Measurements from ENCODE around the gene INSYN1. TPM values are rescaled to one million over a fixed set of nuclear protein-coding genes. Genes with fewer than 3 reads are reported as not detected.

Gene INSYN1
- total and polyA plus RNA-seq, 3 experiments from 2014 or later, result not detected

- Mint-ChIP-seq H3K9me3 (peaks cover 0 to 4% (median 0%) of the 10 kb centered on the region in 5 donors), H3K27me3 (peaks cover 45 to 63% of the 10 kb centered on the region in 2 donors), H3K27ac (no peak overlapping the region), H3K36me3 (no peaks in the 10 kb centered on the region), H3K4me1 (peaks cover 0 to 12% (median 2%) of the 10 kb centered on the region in 3 donors), H3K4me3 (no peak overlapping the region)
- no peak for DNase-seq
- POLR2A ChIA-PET, result no interaction called here
- H3K9me3 ChIP-seq (ENCODE audit: low read length), result no peaks in the 10 kb centered on the region
- H3K4me1 ChIP-seq (ENCODE audit: insufficient read depth, low read length), result no peaks in the 10 kb centered on the region
- CTCF ChIA-PET, result no interaction called here
- H3K27ac ChIP-seq (ENCODE audit: low read depth, low read length), result no peak overlapping the region
- H3K27me3 ChIP-seq (ENCODE audit: insufficient read depth, low read length, poor library complexity, severe bottlenecking), result no peaks in the 10 kb centered on the region
- no peaks in the 10 kb centered on the region for H3K36me3 ChIP-seq (ENCODE audit: insufficient read depth, low read length)
- H3K4me3 ChIP-seq (ENCODE audit: low read length), result no peak overlapping the region
These were observed 3.6 kb downstream of the INSYN1 start for GRCh38 chr15:73749533-73749932.

- no peak for DNase-seq
- Mint-ChIP-seq H3K9me3 (peaks cover 0 to 2% (median 0%) of the 10 kb centered on the region in 5 donors), H3K4me1 (peaks cover 0 to 7% (median 2%) of the 10 kb centered on the region in 3 donors), H3K27ac (no peak overlapping the region), H3K36me3 (no peaks in the 10 kb centered on the region), H3K27me3 (peaks cover 37 to 55% of the 10 kb centered on the region in 2 donors), H3K4me3 (no peak overlapping the region)
- no peak overlapping the region for H3K27ac ChIP-seq (ENCODE audit: low read depth, low read length)
- no peaks in the 10 kb centered on the region for H3K9me3 ChIP-seq (ENCODE audit: low read length)
- no peaks in the 10 kb centered on the region for H3K27me3 ChIP-seq (ENCODE audit: insufficient read depth, low read length, poor library complexity, severe bottlenecking)
- ChIA-PET CTCF (no interaction called here), POLR2A (no interaction called here)
- H3K4me3 ChIP-seq (ENCODE audit: low read length), result no peak overlapping the region
- no peaks in the 10 kb centered on the region for H3K4me1 ChIP-seq (ENCODE audit: insufficient read depth, low read length)
- no peaks in the 10 kb centered on the region for H3K36me3 ChIP-seq (ENCODE audit: insufficient read depth, low read length)
These were observed 4.4 kb downstream of the INSYN1 start for GRCh38 chr15:73748730-73749129.

GRCh38 chr15:73747847-73748590 lies 5.1 kb downstream of the INSYN1 start:
- no peaks in the 10 kb centered on the region for H3K27me3 ChIP-seq (ENCODE audit: insufficient read depth, low read length, poor library complexity, severe bottlenecking)
- H3K36me3 Mint-ChIP-seq, result no peaks in the 10 kb centered on the region
- POLR2A ChIA-PET, result no interaction called here

GRCh38 chr15:73746883-73747282 lies 6.3 kb downstream of the INSYN1 start:
- H3K4me1 ChIP-seq (ENCODE audit: insufficient read depth, low read length), result no peaks in the 10 kb centered on the region
- H3K27me3 ChIP-seq (ENCODE audit: insufficient read depth, low read length, poor library complexity, severe bottlenecking), result no peaks in the 10 kb centered on the region
- peaks cover 36 to 55% of the 10 kb centered on the region in 2 donors for H3K27me3 Mint-ChIP-seq
- no peak overlapping the region for H3K27ac Mint-ChIP-seq
- H3K4me1 Mint-ChIP-seq, result peaks cover 0 to 3% (median 2%) of the 10 kb centered on the region in 3 donors
- H3K4me3 Mint-ChIP-seq, result no peak overlapping the region
- H3K27ac ChIP-seq (ENCODE audit: low read depth, low read length), result no peak overlapping the region
- H3K4me3 ChIP-seq (ENCODE audit: low read length), result no peak overlapping the region
- POLR2A ChIA-PET, result no interaction called here
- H3K36me3 ChIP-seq (ENCODE audit: insufficient read depth, low read length), result no peaks in the 10 kb centered on the region
- CTCF ChIA-PET, result no interaction called here
- no peak for DNase-seq
- H3K9me3 Mint-ChIP-seq, result no peaks in the 10 kb centered on the region
- H3K36me3 Mint-ChIP-seq, result no peaks in the 10 kb centered on the region
- H3K9me3 ChIP-seq (ENCODE audit: low read length), result no peaks in the 10 kb centered on the region

More at GRCh38 chr15:73747847-73748590, 5.1 kb downstream of the INSYN1 start:
- CTCF ChIA-PET, result no interaction called here
- Histone ChIP-seq H3K27ac (ENCODE audit: low read depth, low read length) (no peak overlapping the region), H3K4me1 (ENCODE audit: insufficient read depth, low read length) (no peaks in the 10 kb centered on the region), H3K4me3 (ENCODE audit: low read length) (no peak overlapping the region), H3K36me3 (ENCODE audit: insufficient read depth, low read length) (no peaks in the 10 kb centered on the region), H3K9me3 (ENCODE audit: low read length) (no peaks in the 10 kb centered on the region)
- H3K4me1 Mint-ChIP-seq, result peaks cover 0 to 3% (median 2%) of the 10 kb centered on the region in 3 donors
- no peak overlapping the region for H3K27ac Mint-ChIP-seq
- H3K27me3 Mint-ChIP-seq, result peaks cover 34 to 51% of the 10 kb centered on the region in 2 donors
- H3K4me3 Mint-ChIP-seq, result no peak overlapping the region
- no peak for DNase-seq
- H3K9me3 Mint-ChIP-seq, result no peaks in the 10 kb centered on the region

- H3K27me3 Mint-ChIP-seq, result peaks cover 34 to 54% of the 10 kb centered on the region in 2 donors
- CTCF ChIA-PET, result no interaction called here
These were observed 6.9 kb downstream of the INSYN1 start for GRCh38 chr15:73746261-73746660.

GRCh38 chr15:73745073-73745472 lies 8.1 kb downstream of the INSYN1 start:
- H3K9me3 ChIP-seq (ENCODE audit: low read length), result no peaks in the 10 kb centered on the region
- no peak for DNase-seq
- no peak overlapping the region for H3K4me3 ChIP-seq (ENCODE audit: low read length)
- no peak overlapping the region for H3K4me3 Mint-ChIP-seq
- H3K9me3 Mint-ChIP-seq, result no peaks in the 10 kb centered on the region
- POLR2A ChIA-PET, result no interaction called here
- no peak overlapping the region for H3K27ac Mint-ChIP-seq
- H3K4me1 ChIP-seq (ENCODE audit: insufficient read depth, low read length), result no peaks in the 10 kb centered on the region
- H3K36me3 Mint-ChIP-seq, result no peaks in the 10 kb centered on the region
- peaks cover 29 to 48% of the 10 kb centered on the region in 2 donors for H3K27me3 Mint-ChIP-seq
- no peaks in the 10 kb centered on the region for H3K36me3 ChIP-seq (ENCODE audit: insufficient read depth, low read length)
- no peaks in the 10 kb centered on the region for H3K4me1 Mint-ChIP-seq
- CTCF ChIA-PET, result no interaction called here
- H3K27ac ChIP-seq (ENCODE audit: low read depth, low read length), result no peak overlapping the region
- no peaks in the 10 kb centered on the region for H3K27me3 ChIP-seq (ENCODE audit: insufficient read depth, low read length, poor library complexity, severe bottlenecking)

More at GRCh38 chr15:73746261-73746660, 6.9 kb downstream of the INSYN1 start:
- Mint-ChIP-seq H3K27ac (no peak overlapping the region), H3K36me3 (no peaks in the 10 kb centered on the region), H3K4me1 (peaks cover 0 to under 1% (median 0%) of the 10 kb centered on the region in 3 donors), H3K4me3 (no peak overlapping the region), H3K9me3 (no peaks in the 10 kb centered on the region)
- POLR2A ChIA-PET, result no interaction called here
- Histone ChIP-seq H3K4me1 (ENCODE audit: insufficient read depth, low read length) (no peaks in the 10 kb centered on the region), H3K9me3 (ENCODE audit: low read length) (no peaks in the 10 kb centered on the region), H3K36me3 (ENCODE audit: insufficient read depth, low read length) (no peaks in the 10 kb centered on the region), H3K4me3 (ENCODE audit: low read length) (no peak overlapping the region), H3K27me3 (ENCODE audit: insufficient read depth, low read length, poor library complexity, severe bottlenecking) (no peaks in the 10 kb centered on the region), H3K27ac (ENCODE audit: low read depth, low read length) (no peak overlapping the region)
- DNase-seq, result no peak

- H3K27me3 Mint-ChIP-seq, result peaks cover 21 to 40% of the 10 kb centered on the region in 2 donors
These were observed 8.9 kb downstream of the INSYN1 start for GRCh38 chr15:73744293-73744692.

GRCh38 chr15:73741321-73741836 lies 11.8 kb downstream of the INSYN1 start:
- H3K27ac Mint-ChIP-seq, result no peak overlapping the region
- CTCF ChIA-PET, result no interaction called here
- H3K4me1 Mint-ChIP-seq, result no peaks in the 10 kb centered on the region
- no peaks in the 10 kb centered on the region for H3K36me3 Mint-ChIP-seq
- DNase-seq, result no peak
- no peaks in the 10 kb centered on the region for H3K9me3 Mint-ChIP-seq
- Histone ChIP-seq H3K4me3 (ENCODE audit: low read length) (no peak overlapping the region), H3K27ac (ENCODE audit: low read depth, low read length) (no peak overlapping the region), H3K27me3 (ENCODE audit: insufficient read depth, low read length, poor library complexity, severe bottlenecking) (no peaks in the 10 kb centered on the region), H3K36me3 (ENCODE audit: insufficient read depth, low read length) (no peaks in the 10 kb centered on the region), H3K4me1 (ENCODE audit: insufficient read depth, low read length) (no peaks in the 10 kb centered on the region), H3K9me3 (ENCODE audit: low read length) (no peaks in the 10 kb centered on the region)
- POLR2A ChIA-PET, result no interaction called here
- no peak overlapping the region for H3K4me3 Mint-ChIP-seq
- peaks cover 9 to 30% of the 10 kb centered on the region in 2 donors for H3K27me3 Mint-ChIP-seq

More at GRCh38 chr15:73744293-73744692, 8.9 kb downstream of the INSYN1 start:
- CTCF ChIA-PET, result no interaction called here
- Mint-ChIP-seq H3K36me3 (no peaks in the 10 kb centered on the region), H3K27ac (no peak overlapping the region), H3K9me3 (no peaks in the 10 kb centered on the region), H3K4me3 (no peak overlapping the region), H3K4me1 (no peaks in the 10 kb centered on the region)
- no peak for DNase-seq
- H3K4me1 ChIP-seq (ENCODE audit: insufficient read depth, low read length), result no peaks in the 10 kb centered on the region
- H3K36me3 ChIP-seq (ENCODE audit: insufficient read depth, low read length), result no peaks in the 10 kb centered on the region
- POLR2A ChIA-PET, result no interaction called here
- no peaks in the 10 kb centered on the region for H3K9me3 ChIP-seq (ENCODE audit: low read length)
- H3K27ac ChIP-seq (ENCODE audit: low read depth, low read length), result no peak overlapping the region
- H3K27me3 ChIP-seq (ENCODE audit: insufficient read depth, low read length, poor library complexity, severe bottlenecking), result no peaks in the 10 kb centered on the region
- no peak overlapping the region for H3K4me3 ChIP-seq (ENCODE audit: low read length)
